ENCODE results near the gene CCL4. TPM values are rescaled to one million over a fixed set of nuclear protein-coding genes. Genes with fewer than 3 reads are reported as not detected.
"Not testable (repeated sequence)": the region's sequence is repeated elsewhere in the genome, so short reads cannot be mapped to it uniquely, and the experiment has no call there.

CCL4 gene
- total RNA-seq, 3 donors from 2014 or later = 3.7 to 8.8 (median 4.1) TPM

GRCh38 chr17:36120221-36120620, 16.6 kb downstream of the CCL4 start:
- intact Hi-C loops (cut with DNase I, micrococcal nuclease) = no loop called here
- Histone ChIP-seq H3K4me3 (no peak overlapping the region), H3K36me3 (ENCODE audit: low read depth) (no peaks in the 10 kb centered on the region), H3K4me1 (ENCODE audit: low read depth) (no peaks in the 10 kb centered on the region), H3K9me3 (peaks cover 4% of the 10 kb centered on the region)
- no peak for ATAC-seq
- no peak for DNase-seq
- no peak for TF ChIP-seq CTCF (IDR thresholded peaks at IDR 0.05)

- H3K4me3 ChIP-seq; DNase-seq; H3K36me3 ChIP-seq (ENCODE audit: low read depth); H3K4me1 ChIP-seq (ENCODE audit: low read depth); ATAC-seq; intact Hi-C loops (cut with DNase I, micrococcal nuclease): not testable (repeated sequence)
- H3K9me3 ChIP-seq = peaks cover 12% of the 10 kb centered on the region
Observed at GRCh38 chr17:36121099-36121498, 17.5 kb downstream of the CCL4 start.

- DNase-seq = no peak
- Histone ChIP-seq H3K4me3 (no peak overlapping the region), H3K36me3 (ENCODE audit: low read depth) (no peaks in the 10 kb centered on the region), H3K9me3 (peaks cover 13% of the 10 kb centered on the region), H3K4me1 (ENCODE audit: low read depth) (no peaks in the 10 kb centered on the region)
- intact Hi-C loops (cut with DNase I, micrococcal nuclease) = no loop called here
- no peak for TF ChIP-seq CTCF (IDR thresholded peaks at IDR 0.05)
- ATAC-seq = no peak
Observed at GRCh38 chr17:36123431-36123830, 19.8 kb downstream of the CCL4 start.

GRCh38 chr17:36124879-36125824, 21.5 kb downstream of the CCL4 start:
- no peak for ATAC-seq
- Histone ChIP-seq H3K4me1 (ENCODE audit: low read depth) (peaks cover 13% of the 10 kb centered on the region), H3K9me3 (peaks cover 13% of the 10 kb centered on the region), H3K4me3 (no peak overlapping the region), H3K36me3 (ENCODE audit: low read depth) (no peaks in the 10 kb centered on the region)
- no peak for TF ChIP-seq CTCF (IDR thresholded peaks at IDR 0.05)
- DNase-seq = no peak
- intact Hi-C loops (cut with DNase I, micrococcal nuclease) = no loop called here

- Histone ChIP-seq H3K9me3 (peaks cover 13% of the 10 kb centered on the region), H3K36me3 (ENCODE audit: low read depth) (no peaks in the 10 kb centered on the region), H3K4me3 (no peak overlapping the region), H3K4me1 (ENCODE audit: low read depth) (peaks cover 22% of the 10 kb centered on the region)
- no peak for TF ChIP-seq CTCF (IDR thresholded peaks at IDR 0.05)
- intact Hi-C loops (cut with DNase I, micrococcal nuclease) = no loop called here
- no peak for DNase-seq
- peak; percentile 52 for ATAC-seq
Observed at GRCh38 chr17:36127199-36127893, 23.7 kb downstream of the CCL4 start.

GRCh38 chr17:36127911-36128310, 24.3 kb downstream of the CCL4 start:
- intact Hi-C loops (cut with DNase I, micrococcal nuclease) = no loop called here
- DNase-seq (no peak), ATAC-seq (no peak)
- H3K9me3 ChIP-seq = peaks cover 13% of the 10 kb centered on the region
- TF ChIP-seq CTCF (IDR thresholded peaks at IDR 0.05) = no peak
- H3K36me3 ChIP-seq (ENCODE audit: low read depth) = no peaks in the 10 kb centered on the region
- H3K4me3 ChIP-seq = no peak overlapping the region
- peaks cover 22% of the 10 kb centered on the region for H3K4me1 ChIP-seq (ENCODE audit: low read depth)
